T-cell (primary cell): Measurements from ENCODE around the gene SNAPC1. TPM values are rescaled to one million over a fixed set of nuclear protein-coding genes. Genes with fewer than 3 reads are reported as not detected.

Experiments used
- total RNA-seq, 35 experiments: library from RNA in 6 of 35; stranded (reverse) in 6 of 35; fragments of 120-200 nt in 1 of 35; gene quantifications; one replicate each; pipeline versions ENCODE4 v1.2.1 to v1.2.4 and lab custom pipeline; 2013 to 2026

SNAPC1 gene
- total RNA-seq, 5 donors from 2014 or later (not counting 1 experiment from before 2014, with no cell fraction given): 2.8 to 6.4 (median 4.0) TPM

Other genes with a start within 250 kb of the SNAPC1 start
- gene HIF1A, start 66.9 kb upstream of the SNAPC1 start, total RNA-seq: 100 to 1,000 TPM in 2 of 5 donors, 10 to 100 TPM in 3; 80.2 to 200 (median 87.8) TPM
- gene SYT16, start 50.3 kb downstream of the SNAPC1 start, total RNA-seq: under 1 TPM in 2 of 5 donors, not detected in 3; 0.16 to 0.20 TPM